GM19468 (cell line): ENCODE measurements around the gene RPUSD2.

Source experiments
- ATAC-seq: cut with Tn5 transposase; IDR thresholded peaks from one replicate; pipeline ENCODE4 v1.9.1; 2021; ENCODE audit warnings: mild to moderate bottlenecking, moderate library complexity, moderate number of reproducible peaks; ENCODE audit not compliant: unreplicated experiment; ENCODE audit errors: extremely low read depth

The RPUSD2 gene

DNA sequence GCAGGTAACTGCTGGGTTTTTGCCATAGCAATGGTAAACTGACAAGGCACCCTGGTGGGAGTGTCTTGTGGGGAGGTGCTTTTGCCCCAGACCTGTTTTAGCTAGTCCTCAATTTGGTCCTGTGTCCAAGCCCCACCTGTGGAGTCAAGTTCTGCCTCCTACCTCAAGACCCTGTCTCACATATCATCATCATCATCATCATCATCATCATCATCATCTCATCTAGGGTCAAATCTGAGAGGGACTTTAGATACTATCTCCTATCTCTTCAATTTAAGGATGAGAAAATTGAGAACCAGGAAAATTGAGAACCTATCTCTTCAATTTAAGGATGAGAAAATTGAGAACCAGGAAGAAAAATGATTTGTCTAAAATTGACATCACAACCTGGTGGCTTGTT is 34.8 kb downstream of the RPUSD2 start:
- no peak for ATAC-seq

DNA sequence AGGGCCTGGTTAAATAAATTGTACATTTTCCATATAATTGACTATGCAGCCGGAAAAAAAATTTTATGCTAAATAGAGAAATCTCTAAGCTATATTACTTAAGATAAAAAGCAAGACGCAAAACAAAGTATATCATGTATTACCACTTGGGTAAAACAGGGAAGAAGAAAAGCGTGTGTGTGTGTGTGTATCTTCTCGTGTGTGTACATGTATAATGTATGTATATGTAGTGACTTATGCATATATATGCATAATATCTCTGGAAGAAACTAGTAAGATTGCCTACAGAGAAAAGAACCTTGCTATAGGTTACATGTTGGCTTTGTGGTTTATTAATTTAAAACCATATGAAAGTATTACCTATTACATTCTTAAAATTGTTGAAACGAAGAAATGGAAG is 44.0 kb downstream of the RPUSD2 start:
- no peak for ATAC-seq

DNA sequence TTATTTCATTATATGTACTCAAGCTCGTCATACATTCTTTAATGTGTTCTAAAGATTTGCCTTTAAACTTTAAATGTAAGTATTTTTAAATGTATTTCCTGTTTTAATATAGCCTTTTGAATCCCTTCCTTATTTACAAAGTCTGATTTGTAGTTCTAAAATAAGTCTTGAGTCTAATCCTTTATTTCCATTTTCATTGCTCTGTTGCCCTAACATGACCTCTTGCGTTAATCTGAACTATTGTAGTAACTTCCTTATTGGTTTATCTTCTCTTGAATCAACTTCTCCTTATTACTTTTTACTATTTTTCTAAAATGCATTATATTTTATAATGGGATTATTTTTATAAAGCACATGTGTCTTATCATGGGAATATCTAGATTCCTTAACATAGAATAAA is 48.9 kb downstream of the RPUSD2 start:
- ATAC-seq: no peak

DNA sequence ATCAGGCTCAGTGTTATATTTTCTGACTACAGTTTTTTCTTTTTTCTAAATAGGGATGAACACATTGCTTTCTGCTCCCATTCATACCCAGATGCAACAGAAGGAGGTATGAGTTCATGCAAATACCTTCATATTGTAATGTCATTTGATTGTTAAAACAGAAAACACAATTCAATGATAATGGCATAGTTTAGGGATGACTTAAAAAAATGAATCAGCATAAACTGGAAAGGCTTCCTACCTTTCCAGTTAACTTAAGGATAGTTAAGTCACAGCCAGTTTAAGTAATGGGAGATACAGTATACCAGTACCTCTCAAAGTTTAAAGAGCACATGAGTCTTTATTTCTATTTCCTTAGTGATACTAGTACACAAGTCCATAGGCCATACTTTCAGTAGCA is 49.8 kb downstream of the RPUSD2 start:
- no peak for ATAC-seq

DNA sequence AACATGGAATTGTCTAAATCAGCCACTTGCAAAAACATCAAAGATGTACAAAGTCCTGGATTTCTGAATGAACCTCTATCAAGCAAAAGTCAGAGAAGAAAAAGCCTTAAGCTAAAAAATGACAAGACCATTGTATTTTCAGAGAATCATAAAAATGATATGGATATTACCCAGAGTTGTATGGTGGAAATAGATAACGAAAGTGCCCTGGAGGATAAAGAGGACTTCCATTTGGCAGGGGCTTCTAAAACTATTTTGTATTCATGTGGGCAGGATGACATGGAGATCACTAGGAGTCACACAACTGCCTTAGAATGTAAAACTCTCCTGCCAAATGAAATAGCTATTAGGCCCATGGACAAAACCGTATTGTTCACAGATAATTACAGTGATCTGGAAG is 54.3 kb downstream of the RPUSD2 start:
- no peak for ATAC-seq
